PFSK-1 (cell line): ENCODE measurements around the gene GRXCR2.

Experiments used
- POLR2AphosphoS5 ChIP-seq: IDR thresholded peaks from 2 replicates; pipeline ENCODE4 v1.6.1; 2012; ENCODE audit warnings: low read depth, mild to moderate bottlenecking, control low read depth, low read length, moderate library complexity
- TAF1 ChIP-seq: IDR thresholded peaks from 2 replicates; pipeline ENCODE4 v1.6.1; 2012; ENCODE audit warnings: low read length, control low read depth, borderline replicate concordance; ENCODE audit not compliant: insufficient read depth

GRCh38 chr5:145824040-145824439 lies 48.8 kb downstream of the GRXCR2 start:
- TF ChIP-seq TAF1 = no peak
- no peak for TF ChIP-seq POLR2AphosphoS5
